Measurements from ENCODE around the gene ARPC1A.

Gene ARPC1A

DNA sequence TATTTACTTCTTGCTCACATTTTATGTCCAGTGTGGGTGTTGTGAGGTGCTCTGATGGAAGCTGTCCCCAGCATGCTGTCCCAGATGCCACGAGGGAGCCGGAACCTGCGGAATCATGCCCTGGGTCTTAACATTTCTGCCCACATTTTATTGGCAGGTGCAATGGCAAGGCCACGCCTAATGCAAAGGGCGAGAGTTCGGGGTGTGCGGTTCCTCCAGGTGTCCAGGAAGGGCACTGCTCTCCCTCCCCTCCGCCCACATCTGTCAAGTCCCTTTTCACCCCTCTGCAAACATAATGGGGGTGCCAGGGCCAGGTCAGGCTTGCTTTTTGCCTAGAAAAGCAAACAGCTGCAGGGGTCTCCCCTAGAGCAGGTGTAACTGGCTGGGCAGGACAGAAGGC is 66.3 kb downstream of the ARPC1A start:
- DNase-seq: no peak

DNA sequence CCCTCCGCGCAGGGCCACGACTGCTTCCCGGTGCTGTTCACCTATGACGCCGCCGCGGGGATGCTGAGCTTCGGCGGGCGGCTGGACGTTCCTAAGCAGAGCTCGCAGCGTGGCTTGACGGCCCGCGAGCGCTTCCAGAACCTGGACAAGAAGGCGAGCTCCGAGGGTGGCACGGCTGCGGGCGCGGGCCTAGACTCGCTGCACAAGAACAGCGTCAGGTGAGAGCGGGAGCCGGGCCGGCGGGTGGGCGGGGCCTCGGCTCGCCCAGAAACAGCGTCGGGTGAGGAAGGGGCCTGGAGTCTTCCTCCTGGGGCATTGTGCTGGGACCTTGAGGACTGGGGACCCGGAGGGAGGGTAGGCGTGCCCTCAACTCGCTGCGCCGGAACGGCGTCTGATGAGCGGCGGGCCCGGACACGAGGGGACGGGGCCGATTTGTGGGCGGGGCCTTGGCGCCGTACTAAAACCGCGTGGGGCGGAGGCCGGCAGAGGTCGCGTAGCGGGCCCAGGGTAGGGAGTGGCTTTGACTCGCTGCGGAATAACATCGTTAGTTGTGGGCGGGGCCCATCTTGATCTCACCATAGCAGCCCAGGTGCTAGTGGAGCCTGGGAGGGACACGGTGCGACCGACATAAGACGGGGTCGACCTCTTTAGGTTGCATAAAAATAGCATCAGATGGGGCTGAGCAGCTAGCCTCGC is 67.1 kb downstream of the ARPC1A start:
- peak; percentile 87 for DNase-seq

DNA sequence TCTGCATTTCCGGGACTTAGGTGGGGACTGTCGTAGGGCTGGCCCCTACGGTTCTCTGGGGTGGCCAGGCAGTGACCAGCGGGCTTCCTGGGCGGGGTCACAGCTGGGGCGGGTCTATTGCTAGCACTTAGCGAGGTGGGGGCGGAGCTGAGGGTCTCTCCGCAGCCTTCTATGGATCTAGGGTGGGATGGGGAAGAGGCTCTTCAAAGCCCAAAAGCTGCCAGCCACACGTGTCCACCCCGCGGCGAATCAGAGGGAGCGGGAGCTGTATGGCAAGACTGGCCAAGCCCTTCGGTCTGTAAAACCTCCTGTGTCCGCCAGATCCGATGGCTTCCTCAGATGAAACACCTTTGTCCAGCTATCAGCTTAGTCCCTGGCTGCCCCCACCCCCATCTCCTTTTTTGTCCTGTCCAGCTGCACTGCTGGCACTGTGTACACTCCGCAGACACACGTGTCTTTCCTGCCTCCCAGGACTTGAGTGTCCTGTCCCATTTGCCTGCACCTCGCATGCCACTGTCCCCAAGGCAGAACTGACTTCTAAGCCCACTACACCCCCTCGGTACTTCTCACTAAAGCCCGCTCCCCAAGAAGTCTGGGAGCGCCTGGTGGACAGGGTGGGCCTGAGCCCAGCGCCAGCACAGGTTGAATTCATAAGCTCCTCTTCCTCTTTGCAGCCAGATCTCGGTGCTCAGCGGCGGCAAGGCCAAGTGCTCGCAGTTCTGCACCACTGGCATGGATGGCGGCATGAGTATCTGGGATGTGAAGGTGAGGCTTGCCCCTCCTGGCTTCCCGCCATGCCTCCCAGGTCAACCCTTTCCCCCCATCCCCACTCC is 67.9 kb downstream of the ARPC1A start:
- DNase-seq: no peak

DNA sequence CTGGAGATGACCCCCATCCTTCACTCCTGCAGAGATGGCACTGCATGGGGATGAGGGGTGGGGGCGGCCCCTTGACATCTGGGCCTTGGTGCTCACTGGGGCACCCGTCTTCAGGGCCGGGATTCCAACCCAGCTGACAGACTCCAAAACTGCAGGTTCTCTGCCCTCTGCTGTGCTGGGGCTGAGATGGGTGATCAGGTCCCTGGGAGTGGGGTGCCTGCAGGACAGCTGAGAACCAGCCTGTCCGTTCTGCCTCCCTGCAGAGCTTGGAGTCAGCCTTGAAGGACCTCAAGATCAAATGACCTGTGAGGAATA is 68.4 kb downstream of the ARPC1A start:
- DNase-seq: no peak

DNA sequence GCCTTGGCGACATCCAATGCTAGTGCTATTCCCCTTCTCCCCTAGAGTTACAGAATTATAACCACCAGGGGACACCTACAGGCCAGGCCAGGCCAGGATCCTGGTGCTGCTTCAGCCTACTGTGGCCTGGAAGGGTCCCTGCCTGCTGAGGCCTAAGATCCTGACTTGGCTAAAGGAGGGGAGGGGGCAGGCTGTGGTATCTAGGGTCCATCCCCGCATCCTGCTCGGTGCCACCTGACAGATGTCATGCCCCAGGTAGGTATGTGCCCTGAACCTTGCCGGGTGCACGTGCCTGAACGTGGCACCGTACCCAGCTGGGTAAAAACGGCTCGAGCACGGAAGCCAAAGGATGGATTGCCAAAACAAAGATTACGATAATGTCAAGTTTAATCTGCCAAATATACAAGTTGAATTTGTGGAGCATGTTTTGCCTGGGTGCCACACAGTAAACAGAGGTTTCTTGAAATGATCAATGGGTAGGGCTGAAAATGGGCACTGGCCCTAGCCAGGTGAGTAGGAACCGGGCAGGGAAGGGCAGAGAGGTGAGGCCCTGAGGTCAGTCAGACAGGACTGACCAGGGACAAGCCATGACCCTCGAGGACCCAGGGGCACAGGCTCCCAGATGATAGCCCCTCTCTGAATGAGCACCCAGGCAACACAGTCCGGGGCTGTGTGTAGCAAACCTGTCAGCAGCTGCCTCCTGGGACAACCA is 70.1 kb downstream of the ARPC1A start:
- no peak for DNase-seq

DNA sequence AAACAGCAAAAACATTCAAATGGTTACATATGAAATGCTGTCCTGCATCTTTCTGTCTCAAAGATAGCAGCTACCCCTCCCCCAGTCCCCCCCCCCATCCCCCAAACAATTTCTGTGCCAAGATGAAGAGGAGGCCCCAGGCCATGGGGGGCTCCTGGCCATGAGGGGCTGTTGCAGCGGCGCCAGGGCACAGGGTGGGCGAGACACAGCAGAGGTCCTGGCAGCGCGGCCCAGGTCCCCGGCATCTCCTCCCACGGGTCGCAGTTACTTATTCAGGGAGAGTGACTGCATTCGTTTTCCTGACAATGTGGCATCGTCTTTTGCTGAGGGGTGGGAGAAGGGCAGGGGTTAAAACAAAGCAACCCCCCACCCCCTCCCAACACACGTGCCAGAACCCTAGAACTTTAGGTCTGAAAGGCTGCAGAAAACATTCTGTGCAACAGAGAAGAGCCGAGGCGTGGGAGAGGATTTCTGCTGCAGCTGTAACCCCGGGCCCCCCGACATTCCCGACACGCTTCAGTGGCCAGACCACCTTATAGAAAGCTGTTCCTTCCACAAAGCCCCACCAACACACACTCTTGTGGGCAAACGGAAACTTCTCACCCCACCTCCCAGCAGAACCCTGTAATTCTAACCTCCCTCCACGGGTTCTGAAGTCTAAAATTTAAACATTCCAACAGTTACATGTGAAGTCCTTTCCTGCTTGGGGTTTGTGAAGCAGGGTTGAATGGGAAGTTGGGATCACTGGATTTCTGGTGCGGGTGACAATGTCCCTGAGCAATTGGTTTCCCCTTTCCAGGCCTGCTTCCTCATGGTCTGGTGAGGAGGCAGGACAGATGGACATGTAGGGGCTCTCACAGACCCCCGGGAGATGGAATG is 71.0 kb downstream of the ARPC1A start:
- DNase-seq: no peak

DNA sequence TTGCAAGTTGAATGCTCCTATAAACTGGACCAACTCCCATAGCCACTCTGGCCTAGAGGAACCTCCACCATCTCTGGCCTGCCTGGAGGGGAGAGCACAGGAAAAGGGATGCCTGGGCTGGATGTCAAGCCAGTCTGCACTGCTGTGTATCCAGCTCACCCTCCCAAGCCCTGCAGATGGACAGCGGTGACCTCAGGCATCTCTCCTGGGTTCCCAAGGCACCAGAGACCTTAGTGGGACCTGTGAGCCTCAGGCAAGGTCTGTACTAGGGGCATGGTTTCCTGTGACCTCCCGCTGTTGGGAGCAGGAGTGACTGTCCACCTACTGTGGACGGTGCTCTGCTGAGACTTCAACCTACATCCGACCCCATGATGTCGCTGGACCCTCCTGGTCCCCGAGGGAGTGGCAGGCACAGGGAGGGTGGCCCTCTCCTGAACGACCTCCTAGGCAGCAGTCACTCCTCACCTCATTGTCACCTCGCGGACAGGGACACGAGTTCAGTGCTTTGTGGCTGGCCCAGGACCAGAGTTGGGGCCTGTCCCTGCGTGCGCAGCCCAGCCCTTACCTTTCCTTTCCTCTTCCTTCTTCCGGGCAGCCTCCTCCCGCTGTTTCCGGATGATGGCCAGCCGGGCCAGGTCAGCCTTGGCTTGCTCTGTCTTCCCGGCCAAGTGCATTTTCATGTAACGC is 71.7 kb downstream of the ARPC1A start:
- no peak for DNase-seq

DNA sequence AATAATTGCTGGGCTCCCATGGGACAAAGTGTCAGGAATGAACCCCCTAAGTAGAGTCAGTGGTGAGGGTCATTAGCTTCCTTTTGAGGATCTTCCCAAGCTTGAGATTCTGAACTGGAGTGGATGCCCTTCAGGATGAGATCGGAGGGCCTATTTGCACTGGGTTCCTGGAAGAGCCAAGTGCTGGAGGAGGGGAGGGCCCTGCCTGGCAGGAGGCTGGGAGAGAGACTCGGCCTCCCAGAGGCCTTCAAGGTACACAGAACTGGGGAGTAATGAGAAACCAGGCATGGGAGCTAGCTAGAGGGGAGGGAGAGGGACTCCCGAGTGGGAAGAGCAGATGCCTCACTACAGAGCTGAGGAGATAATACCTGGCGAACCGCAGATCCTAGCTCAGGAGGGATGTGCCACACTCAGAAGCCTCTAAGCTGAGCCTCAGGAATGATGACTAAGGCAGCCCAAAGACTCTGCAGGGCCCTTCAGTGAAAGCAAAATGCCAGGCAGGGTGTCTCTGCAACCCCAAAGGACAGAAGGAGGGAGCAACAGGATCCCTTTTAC is 73.3 kb downstream of the ARPC1A start:
- no peak for DNase-seq

DNA sequence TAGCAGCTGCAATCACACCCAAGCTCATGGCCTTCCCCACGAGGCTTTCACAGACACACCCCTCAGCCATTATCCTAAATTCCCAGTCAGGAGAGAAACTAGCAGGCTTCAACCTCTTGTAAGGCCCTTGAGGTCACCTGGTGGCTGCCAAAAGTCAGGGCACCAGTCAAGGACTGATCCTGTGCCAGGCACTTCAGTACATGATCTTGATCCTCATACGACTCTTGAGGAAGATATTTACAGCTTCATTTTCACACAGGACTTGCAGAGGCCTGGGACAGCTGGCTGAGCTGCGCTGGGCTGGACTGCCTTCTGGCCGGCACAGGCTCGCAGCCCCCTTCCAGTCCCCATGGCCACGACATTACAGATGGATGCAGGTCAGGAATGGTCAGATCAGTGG is 73.9 kb downstream of the ARPC1A start:
- no peak for DNase-seq

DNA sequence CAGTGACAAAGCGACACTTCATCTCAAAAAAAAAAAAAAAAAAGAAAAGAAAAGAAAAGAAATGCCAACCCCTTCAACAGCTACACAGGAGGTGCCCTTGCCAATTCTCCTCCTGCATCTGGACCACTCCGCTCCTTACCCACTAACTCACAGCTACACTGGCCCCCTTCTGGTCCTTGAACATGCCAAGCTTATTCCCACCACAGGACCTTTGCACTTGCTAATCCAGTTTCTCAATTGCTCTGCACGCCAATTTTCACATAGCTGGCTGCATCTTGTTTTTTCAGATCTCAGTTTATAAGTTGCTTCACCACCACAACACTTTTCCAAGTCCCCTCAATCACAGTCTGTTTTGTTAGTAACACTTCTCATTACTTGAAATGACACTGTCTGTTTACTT is 77.2 kb downstream of the ARPC1A start:
- DNase-seq: no peak

DNA sequence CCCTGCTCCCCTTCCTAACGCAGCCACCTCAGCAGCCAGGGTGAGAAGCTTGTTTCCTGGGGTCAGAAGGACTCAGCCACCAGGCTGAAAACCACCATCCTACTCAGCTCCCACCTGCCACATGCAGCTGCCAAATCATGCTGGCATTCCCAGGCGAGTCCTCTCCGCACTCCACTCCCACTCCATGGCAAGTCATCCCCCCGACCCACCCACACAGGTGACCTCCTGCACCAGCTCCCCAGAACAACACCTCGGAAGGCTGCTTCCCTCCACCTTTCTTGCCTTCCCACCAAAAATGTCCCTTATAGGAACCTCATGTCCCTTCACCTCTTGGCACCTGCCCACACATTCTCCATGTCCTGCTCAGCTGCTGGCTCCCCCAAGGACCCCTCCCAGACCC is 78.1 kb downstream of the ARPC1A start:
- no peak for DNase-seq

DNA sequence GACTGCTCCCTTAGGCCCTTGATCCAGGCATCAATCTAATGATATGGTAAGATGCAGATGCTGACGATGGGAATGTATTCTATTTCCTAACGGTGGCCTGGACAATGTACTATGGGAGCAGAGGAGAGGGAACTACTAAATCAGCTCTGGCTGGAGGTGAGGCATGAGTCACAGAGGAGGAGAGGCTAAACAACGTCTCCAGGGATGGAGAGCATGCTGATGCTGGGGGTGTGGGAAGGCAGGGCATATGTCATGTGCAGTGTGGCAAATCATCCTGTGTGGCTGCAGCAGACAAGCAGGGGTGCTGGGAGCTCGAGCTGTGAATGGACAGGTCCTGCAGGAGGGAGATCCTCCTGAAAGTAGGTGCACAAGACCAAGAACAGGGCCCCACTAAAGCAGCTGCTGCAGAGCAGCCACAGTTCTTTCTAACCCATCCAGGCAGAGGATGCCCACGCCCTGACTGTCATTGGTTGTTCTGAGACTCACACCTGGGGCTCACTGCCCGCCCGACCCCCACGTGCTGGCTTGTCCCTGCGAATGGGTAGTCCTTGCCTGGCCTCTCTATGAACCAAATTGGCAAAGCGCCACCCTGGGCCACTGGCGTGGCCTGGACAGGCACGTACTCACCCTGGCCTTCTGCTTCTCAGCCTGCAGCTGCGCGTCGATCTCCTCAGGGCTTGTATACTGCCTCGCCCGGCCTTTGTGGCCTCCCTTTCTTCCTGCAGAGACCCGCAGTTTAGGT is 78.7 kb downstream of the ARPC1A start:
- no peak for DNase-seq

DNA sequence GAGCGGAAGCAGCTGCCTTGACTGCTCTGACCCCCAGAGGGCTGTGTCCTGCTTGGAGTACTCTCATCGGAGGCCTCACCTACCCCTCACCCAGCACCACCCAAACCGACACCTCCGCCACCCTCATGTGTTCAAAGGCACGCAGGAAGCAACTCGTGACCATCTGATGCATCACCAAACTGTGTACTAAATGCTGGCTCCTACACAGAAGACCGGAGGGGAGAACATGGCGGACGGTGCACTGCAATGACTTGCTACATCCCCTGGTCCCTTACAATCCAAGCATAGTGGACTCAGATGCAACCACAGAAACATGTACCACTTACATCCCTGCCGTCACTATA is 79.3 kb downstream of the ARPC1A start:
- no peak for DNase-seq

DNA sequence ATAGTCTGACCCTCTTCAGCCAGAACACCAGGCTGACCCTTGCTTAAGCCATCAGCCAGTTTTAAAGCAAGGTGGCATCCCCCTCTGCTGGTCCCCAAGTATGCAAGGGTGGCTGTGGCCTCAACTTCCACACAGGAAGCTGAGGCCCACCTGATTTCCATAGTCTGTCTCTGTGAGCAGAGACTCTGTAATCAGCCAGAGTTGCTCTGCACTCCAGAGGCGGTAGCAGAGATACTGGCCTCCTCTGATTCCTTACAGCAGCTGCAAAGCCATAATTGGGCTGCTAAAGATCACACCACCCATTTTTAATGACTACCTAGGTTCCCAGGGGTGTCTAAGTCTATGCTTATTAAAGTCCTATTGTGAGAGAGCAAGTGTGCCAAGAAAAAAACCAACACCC is 80.9 kb downstream of the ARPC1A start:
- no peak for DNase-seq

DNA sequence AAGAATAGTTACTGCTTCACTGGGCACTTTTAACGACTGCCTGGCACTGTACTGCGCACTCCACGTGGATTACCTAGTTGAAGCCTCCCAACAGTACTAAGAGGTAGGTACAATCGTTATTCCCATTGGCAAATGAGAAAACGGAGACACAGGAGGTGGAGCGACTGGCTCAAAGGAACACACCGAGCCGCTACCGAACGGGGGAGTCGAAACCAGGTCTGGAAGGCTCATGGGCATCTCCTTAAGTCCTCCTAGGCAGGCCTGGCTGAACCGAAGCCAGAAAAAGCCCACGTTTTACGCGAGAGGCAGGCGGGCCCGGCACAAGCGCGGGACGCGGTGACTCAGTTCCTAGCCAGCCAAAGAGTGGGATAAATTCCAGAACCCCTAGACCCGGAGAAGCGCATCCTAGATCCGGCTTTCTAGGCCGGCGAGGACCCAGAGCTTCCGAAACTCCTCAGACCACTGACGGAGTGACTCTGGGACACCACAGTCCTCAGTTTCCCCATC is 82.2 kb downstream of the ARPC1A start:
- DNase-seq: no peak

DNA sequence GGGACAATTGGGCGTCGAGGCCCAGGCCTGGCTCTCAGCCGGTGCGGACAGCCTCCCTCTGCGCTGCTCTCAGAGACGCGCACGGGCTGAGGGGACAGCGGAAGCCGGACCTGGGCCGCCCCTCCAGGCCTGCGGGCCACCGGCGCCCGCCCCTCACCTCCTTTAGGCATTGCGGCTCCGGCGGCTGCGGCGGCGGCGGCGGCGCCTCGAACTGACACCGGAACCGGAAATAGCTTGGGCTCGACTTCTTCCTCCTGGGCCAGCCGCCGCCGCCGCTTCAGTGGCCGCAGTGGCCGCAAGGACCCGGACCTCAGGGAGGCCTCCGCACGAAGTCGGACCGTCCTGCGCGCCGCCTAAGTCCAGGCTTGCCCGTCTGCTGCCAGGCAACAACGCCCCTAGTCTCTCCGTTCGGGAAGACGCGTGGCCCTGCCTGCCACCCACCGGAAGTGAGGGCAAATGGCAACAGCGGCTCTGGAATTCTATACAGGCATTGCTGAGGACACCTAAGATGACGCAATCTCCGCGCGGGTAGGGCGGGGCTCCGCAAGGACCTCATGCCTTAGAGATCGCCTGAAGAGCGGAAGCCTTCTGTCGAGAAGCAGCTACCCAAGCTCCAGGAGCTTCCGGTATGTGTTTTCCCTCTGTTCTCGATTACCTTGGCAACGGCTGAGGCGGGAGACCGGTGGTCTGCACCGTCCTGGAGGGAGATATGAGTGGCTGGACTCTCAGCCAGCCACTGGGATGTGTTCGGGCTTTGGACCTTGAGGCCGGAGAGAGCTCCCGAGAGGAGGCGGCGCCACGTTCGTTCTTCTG is 82.9 kb downstream of the ARPC1A start, which contains the start of the genes BUD31 and PDAP1:
Gene BUD31 (plus strand): TSS at position 591 of the 813 bp plus-strand sequence. CDS start 2,124 bp downstream, outside the sequence.
Gene PDAP1 (minus strand): TSS at position 219 of the 813 bp plus-strand sequence. CDS start 49 bp downstream, at position 170.
- DNase-seq: peak; percentile 98

DNA sequence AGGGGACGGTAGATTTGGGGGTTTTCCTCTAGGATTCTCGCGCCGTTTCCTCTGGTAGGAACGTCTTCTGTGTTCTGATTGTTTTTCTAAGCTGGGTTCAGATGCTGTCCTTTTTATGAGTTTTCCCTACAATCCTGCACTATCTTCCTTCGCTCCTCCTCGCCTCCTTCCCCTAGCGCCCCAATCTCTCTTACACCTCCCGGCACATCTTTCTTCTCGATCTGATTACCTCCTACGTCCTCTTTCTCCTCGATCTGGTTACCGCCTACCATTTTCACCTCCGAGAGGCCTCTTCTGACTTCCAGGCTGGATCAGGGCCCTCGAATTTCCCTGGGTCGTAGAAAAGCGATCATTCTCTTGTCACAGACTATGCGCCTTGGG is 83.5 kb downstream of the ARPC1A start:
- no peak for DNase-seq

DNA sequence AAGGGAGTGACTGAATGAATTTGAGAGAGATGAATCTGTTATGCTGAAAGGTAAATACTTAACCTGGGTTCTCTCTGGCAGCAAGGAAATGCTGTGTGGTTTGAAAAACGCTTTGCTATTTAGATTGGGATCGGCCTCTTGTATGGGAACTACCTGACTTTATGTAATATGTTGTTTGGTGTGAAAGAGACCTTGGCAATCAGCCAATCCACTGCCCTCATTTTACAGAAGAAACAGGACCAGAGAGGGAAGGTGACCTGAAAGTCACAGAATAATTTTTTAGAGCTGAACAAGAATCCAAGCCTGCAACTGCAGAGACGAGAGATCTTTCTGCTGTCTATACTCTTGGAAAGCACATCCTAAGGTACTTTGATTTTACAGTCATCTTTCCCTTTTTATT is 84.1 kb downstream of the ARPC1A start:
- no peak for DNase-seq

DNA sequence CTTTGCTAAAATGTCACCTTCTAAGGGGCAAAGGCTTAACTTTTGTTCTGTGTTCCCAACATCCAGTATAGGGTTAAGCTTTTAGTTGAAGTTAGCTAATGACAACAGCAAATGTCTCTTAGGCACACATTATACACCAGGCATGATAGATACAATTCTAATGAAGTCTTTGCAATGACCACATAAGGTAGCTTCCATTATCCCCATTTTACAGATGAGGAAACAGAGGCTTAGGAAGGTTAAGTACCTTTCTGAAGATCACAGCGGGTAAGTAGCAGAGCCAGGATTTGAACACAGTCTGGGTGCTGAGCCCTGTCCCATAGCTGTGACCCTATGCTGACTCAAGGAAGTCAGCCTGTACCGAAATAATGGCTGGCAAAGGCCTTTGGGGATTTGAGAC is 84.9 kb downstream of the ARPC1A start:
- no peak for DNase-seq

DNA sequence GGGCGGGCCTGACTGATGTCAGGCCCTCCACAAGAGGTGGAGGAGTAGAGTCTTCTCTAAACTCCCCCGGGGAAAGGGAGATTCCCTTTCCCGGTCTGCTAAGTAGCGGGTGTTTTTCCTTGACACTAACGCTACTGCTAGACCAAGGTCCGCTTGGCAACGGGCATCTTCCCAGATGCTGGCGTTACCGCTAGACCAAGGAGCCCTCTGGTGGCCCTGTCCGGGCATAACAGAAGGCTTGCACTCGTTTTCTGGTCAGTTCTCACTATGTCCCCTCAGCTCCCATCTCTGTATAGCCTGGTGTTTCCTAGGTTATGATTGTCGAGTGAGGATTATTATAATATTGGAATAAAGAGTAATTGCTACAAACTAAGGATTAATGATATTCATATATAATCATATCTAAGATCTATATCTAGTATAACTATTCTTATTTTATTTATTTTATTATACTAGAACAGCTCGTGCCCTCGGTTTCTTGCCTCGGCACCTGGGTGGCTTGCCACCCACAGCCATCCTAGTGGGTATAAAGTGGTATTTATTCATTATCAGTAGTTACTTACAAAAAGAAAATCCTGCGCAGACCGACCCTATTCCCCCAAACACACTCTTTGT is 89.9 kb downstream of the ARPC1A start:
- DNase-seq: peak; percentile 37

Data from activated T-cell treated with anti-CD3 and anti-CD28 coated beads, Interleukin-2, amount 50 U/mL, for 1 hour (primary cell).